NB4 (cell line): ENCODE measurements around the gene AVL9.

ENCODE experiments used
- CTCF ChIP-seq: IDR thresholded peaks from one replicate; pipeline ENCODE4 v1.5.1; 2012; ENCODE audit warnings: low read depth, low read length
- MYC ChIP-seq: IDR thresholded peaks from 2 replicates; pipeline ENCODE4 v1.6.1; 2011; ENCODE audit warnings: low read depth, low read length
- POLR2A ChIP-seq: IDR thresholded peaks from 2 replicates; pipeline ENCODE4 v1.6.1; 2011; ENCODE audit warnings: mild to moderate bottlenecking; ENCODE audit not compliant: insufficient read length; ENCODE audit errors: extremely low read depth

GRCh38 chr7:32537760-32538159 lies 42.5 kb downstream of the AVL9 start:
- TF ChIP-seq CTCF: no peak
- no peak for TF ChIP-seq POLR2A
- TF ChIP-seq MYC: no peak
